ENCODE results near the gene VTN. TPM values are rescaled to one million over a fixed set of nuclear protein-coding genes. Genes with fewer than 3 reads are reported as not detected.

Gene VTN
- total RNA-seq: 2.7 TPM

- H3K4me1 ChIP-seq: peaks cover 17% of the 10 kb centered on the region
- peak within 1 kb of the TSS; percentile 53 for H3K27ac ChIP-seq
- H3K36me3 ChIP-seq: no peaks in the 10 kb centered on the region
- TF ChIP-seq CTCF (IDR thresholded peaks at IDR 0.05) (no peak), POLR2AphosphoS5 (IDR thresholded peaks at IDR 0.05; ENCODE audit: insufficient read depth in 1 of 2, low read depth in 1 of 2) (no peak), POLR2A (IDR thresholded peaks at IDR 0.05) (no peak)
- H3K27me3 ChIP-seq: no peaks in the 10 kb centered on the region
- H3K4me3 ChIP-seq: peak within 1 kb of the TSS; percentile 50 to 72
- intact Hi-C loops (cut with DNase I): no loop called here
- DNase-seq (ENCODE audit: extremely low spot score in 2 of 2): no peak
- H3K9me3 ChIP-seq: no peaks in the 10 kb centered on the region
Measured at GRCh38 chr17:28370035-28370743, at the start of gene VTN. Gene VTN, minus strand, starts transcription at chr17:28370307. Its CDS starts 104 bp downstream, at chr17:28370203.

GRCh38 chr17:28416703-28417311 is 46.7 kb upstream of the VTN start:
- intact Hi-C loops (cut with DNase I): no loop called here
- Histone ChIP-seq H3K4me1 (no peaks in the 10 kb centered on the region), H3K27ac (no peak overlapping the region), H3K36me3 (no peaks in the 10 kb centered on the region), H3K27me3 (no peaks in the 10 kb centered on the region), H3K9me3 (no peaks in the 10 kb centered on the region), H3K4me3 (no peak overlapping the region)
- no peak for DNase-seq (ENCODE audit: extremely low spot score in 2 of 2)
- TF ChIP-seq POLR2AphosphoS5 (IDR thresholded peaks at IDR 0.05; ENCODE audit: insufficient read depth in 1 of 2, low read depth in 1 of 2) (no peak), POLR2A (IDR thresholded peaks at IDR 0.05) (no peak), CTCF (IDR thresholded peaks at IDR 0.05) (peak in 2 of 3 experiments; percentile 17 to 18)

- H3K4me3 ChIP-seq: no peak overlapping the region
Measured at GRCh38 chr17:28415886-28416285, 45.8 kb upstream of the VTN start.

GRCh38 chr17:28413804-28414203 is 43.7 kb upstream of the VTN start:
- Histone ChIP-seq H3K4me3 (no peak overlapping the region), H3K27me3 (no peaks in the 10 kb centered on the region), H3K36me3 (no peaks in the 10 kb centered on the region), H3K4me1 (no peaks in the 10 kb centered on the region), H3K27ac (no peak overlapping the region), H3K9me3 (no peaks in the 10 kb centered on the region)
- no peak for DNase-seq (ENCODE audit: extremely low spot score in 2 of 2)
- TF ChIP-seq POLR2A (IDR thresholded peaks at IDR 0.05): no peak
- TF ChIP-seq CTCF (IDR thresholded peaks at IDR 0.05): no peak
- TF ChIP-seq POLR2AphosphoS5 (IDR thresholded peaks at IDR 0.05; ENCODE audit: insufficient read depth in 1 of 2, low read depth in 1 of 2): no peak
- intact Hi-C loops (cut with DNase I): no loop called here

More at GRCh38 chr17:28415886-28416285, 45.8 kb upstream of the VTN start:
- H3K27ac ChIP-seq: no peak overlapping the region
- no peaks in the 10 kb centered on the region for H3K36me3 ChIP-seq
- no peaks in the 10 kb centered on the region for H3K4me1 ChIP-seq
- intact Hi-C loops (cut with DNase I): no loop called here
- no peak for DNase-seq (ENCODE audit: extremely low spot score in 2 of 2)
- no peak for TF ChIP-seq CTCF (IDR thresholded peaks at IDR 0.05)
- no peak for TF ChIP-seq POLR2A (IDR thresholded peaks at IDR 0.05)
- TF ChIP-seq POLR2AphosphoS5 (IDR thresholded peaks at IDR 0.05; ENCODE audit: insufficient read depth in 1 of 2, low read depth in 1 of 2): no peak
- H3K9me3 ChIP-seq: no peaks in the 10 kb centered on the region
- H3K27me3 ChIP-seq: no peaks in the 10 kb centered on the region

- H3K9me3 ChIP-seq: no peaks in the 10 kb centered on the region
- H3K27ac ChIP-seq: no peak overlapping the region
- intact Hi-C loops (cut with DNase I): no loop called here
- H3K36me3 ChIP-seq: no peaks in the 10 kb centered on the region
- no peak for DNase-seq (ENCODE audit: extremely low spot score in 2 of 2)
- no peaks in the 10 kb centered on the region for H3K4me1 ChIP-seq
- no peak overlapping the region for H3K4me3 ChIP-seq
- no peaks in the 10 kb centered on the region for H3K27me3 ChIP-seq
- no peak for TF ChIP-seq POLR2A (IDR thresholded peaks at IDR 0.05)
- TF ChIP-seq CTCF (IDR thresholded peaks at IDR 0.05): no peak
- TF ChIP-seq POLR2AphosphoS5 (IDR thresholded peaks at IDR 0.05; ENCODE audit: insufficient read depth in 1 of 2, low read depth in 1 of 2): no peak
Measured at GRCh38 chr17:28412099-28412498, 42.0 kb upstream of the VTN start.

Measured in vagina (tissue), 2 donors.